Epithelial cell of proximal tubule (primary cell): ENCODE results near the gene ZNG1B. TPM values are rescaled to one million over a fixed set of nuclear protein-coding genes. Genes with fewer than 3 reads are reported as not detected.
"Not testable (repeated sequence)": the region's sequence is repeated elsewhere in the genome, so short reads cannot be mapped to it uniquely, and the experiment has no call there.

ENCODE experiments used
- DNase-seq: peaks from one replicate; pipeline ENCODE4 v3.0.0-alpha.2; 2011; ENCODE audit warnings: low read depth
- H3K4me3 ChIP-seq: 2 replicates; pipeline ENCODE4 v1.5.1; 2011; ENCODE audit warnings: low read depth, mild to moderate bottlenecking, low read length
- total RNA-seq: library from RNA; depleted of rRNA; stranded (reverse); fragments of >200 nt; gene quantifications from 2 replicates; pipeline ENCODE4 v1.2.3, GENCODE V29; 2015

Gene ZNG1B
- total RNA-seq, 1 donor from 2014 or later = 33.9 TPM

- not testable (repeated sequence) for H3K4me3 ChIP-seq, DNase-seq
Observed at GRCh38 chr2:113527350-113528045, 90.0 kb downstream of the ZNG1B start.

- not testable (repeated sequence) for DNase-seq, H3K4me3 ChIP-seq
Observed at GRCh38 chr2:113528126-113528525, 90.6 kb downstream of the ZNG1B start.

GRCh38 chr2:113528904-113529303, 91.4 kb downstream of the ZNG1B start:
- not testable (repeated sequence) for DNase-seq, H3K4me3 ChIP-seq

GRCh38 chr2:113532991-113533390, 95.5 kb downstream of the ZNG1B start:
- DNase-seq, H3K4me3 ChIP-seq: not testable (repeated sequence)

GRCh38 chr2:113536573-113536972, 99.1 kb downstream of the ZNG1B start:
- H3K4me3 ChIP-seq, DNase-seq: not testable (repeated sequence)

GRCh38 chr2:113540834-113541203, 103.3 kb downstream of the ZNG1B start:
- not testable (repeated sequence) for DNase-seq, H3K4me3 ChIP-seq

- not testable (repeated sequence) for DNase-seq
- H3K4me3 ChIP-seq = peak overlapping the region; percentile 36
Observed at GRCh38 chr2:113541204-113541975, 103.9 kb downstream of the ZNG1B start.

- not testable (repeated sequence) for H3K4me3 ChIP-seq, DNase-seq
Observed at GRCh38 chr2:113541976-113542485, 104.5 kb downstream of the ZNG1B start.

GRCh38 chr2:113542529-113542928, 105.0 kb downstream of the ZNG1B start:
- not testable (repeated sequence) for DNase-seq, H3K4me3 ChIP-seq

Other genes with a start within 250 kb of the ZNG1B start
- 109 and 127 TPM in 2 replicates for gene PAX8, start 158.8 kb upstream of the ZNG1B start, total RNA-seq
- gene FOXD4L1, start 61.0 kb downstream of the ZNG1B start, total RNA-seq = not detected in 2 replicates
- gene RABL2A, start 189.6 kb downstream of the ZNG1B start, total RNA-seq = 4.7 and 9.2 TPM in 2 replicates